GM10266 (cell line): ENCODE data around the gene PDZD11.

ENCODE experiments used
- DNase-seq: peaks from one replicate; pipeline ENCODE4 v3.0.0; 2012; ENCODE audit errors: extremely low spot score
- TF ChIP-seq, protein P1 (sequence below): IDR thresholded peaks from 2 replicates; pipeline ENCODE4 v1.5.1; 2012; ENCODE audit warnings: mild to moderate bottlenecking, low read depth; ENCODE audit not compliant: control insufficient read depth, insufficient read depth; ENCODE audit errors: missing control alignments

Gene PDZD11

DNA sequence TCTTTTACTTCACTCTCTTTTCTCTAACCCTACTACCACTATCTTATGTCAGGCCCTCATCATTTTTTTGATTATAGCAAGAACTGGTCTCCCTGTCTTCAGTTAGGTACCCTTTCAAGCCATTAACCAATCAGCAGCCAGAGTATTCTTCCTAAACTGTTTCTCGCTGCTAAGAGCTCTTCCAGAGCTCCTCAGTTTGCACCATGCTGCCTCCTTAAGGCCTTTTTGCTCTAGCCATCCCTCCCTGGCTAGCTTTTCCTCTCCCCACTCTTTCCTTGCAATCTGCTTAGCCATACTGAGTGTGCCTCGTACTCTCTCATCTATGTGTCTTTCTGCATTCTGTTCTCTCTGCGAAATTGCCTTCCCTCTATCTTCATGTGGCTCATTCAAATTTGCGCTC, 33.1 kb upstream of the PDZD11 start:
- TF ChIP-seq, protein P1, sequence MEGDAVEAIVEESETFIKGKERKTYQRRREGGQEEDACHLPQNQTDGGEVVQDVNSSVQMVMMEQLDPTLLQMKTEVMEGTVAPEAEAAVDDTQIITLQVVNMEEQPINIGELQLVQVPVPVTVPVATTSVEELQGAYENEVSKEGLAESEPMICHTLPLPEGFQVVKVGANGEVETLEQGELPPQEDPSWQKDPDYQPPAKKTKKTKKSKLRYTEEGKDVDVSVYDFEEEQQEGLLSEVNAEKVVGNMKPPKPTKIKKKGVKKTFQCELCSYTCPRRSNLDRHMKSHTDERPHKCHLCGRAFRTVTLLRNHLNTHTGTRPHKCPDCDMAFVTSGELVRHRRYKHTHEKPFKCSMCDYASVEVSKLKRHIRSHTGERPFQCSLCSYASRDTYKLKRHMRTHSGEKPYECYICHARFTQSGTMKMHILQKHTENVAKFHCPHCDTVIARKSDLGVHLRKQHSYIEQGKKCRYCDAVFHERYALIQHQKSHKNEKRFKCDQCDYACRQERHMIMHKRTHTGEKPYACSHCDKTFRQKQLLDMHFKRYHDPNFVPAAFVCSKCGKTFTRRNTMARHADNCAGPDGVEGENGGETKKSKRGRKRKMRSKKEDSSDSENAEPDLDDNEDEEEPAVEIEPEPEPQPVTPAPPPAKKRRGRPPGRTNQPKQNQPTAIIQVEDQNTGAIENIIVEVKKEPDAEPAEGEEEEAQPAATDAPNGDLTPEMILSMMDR: no peak
- DNase-seq: no peak

DNA sequence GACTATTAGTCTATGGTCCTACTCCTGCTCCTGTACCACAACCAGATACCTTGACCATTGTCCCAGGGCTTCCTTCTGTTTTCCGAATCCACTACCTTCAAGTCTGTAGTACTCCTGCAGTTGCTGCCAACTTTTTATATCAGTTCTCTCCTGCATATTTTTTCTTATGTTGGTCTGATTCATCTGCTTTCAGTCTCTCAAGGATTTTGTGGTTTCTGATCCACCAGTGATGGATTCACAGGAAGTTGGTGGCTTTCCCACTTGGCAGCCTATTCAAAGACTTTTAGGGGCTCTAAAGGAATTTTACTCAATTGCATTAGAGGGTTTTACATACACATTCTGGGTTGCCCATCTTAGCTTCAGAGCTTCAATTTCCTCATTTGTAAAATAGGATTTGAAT, 23.8 kb upstream of the PDZD11 start:
- DNase-seq: no peak
- TF ChIP-seq, protein P1: no peak

DNA sequence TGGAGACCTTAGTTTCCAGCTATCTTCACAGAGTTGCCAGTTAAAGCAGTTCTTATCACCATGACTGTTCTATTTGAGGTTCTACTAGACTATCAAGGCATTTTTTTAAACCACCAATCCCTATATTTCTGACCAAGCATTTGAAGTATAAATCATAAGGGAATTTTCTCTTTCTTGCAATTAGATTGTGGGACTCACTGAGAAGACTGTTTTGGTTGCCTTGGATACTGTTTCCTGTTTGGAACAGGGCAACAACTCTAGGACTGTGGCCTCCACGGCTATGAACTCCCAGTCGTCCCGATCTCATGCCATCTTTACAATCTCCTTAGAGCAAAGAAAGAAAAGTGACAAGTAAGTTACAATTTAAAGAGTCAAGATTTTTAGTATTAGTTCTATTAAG, 12.0 kb upstream of the PDZD11 start:
- DNase-seq: no peak
- TF ChIP-seq, protein P1: no peak

DNA sequence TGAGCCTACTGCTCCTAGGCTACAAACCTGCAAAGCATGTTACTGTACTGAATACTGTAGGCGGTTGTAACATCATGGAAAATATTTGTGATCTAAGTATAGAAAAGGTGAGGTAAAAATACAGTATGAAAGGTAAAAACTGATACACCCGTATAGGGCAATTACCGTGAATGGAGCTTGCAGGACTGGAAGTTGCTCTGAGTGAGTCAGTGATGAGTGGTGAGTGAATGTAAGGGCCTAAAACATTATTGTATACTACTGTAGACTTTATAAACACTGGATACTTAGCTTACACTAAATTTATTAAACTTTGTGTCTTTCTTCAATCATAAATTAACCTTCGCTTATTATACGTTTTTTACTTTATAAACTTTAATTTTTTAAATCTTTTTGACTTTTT, 3.9 kb upstream of the PDZD11 start:
- no peak for DNase-seq
- TF ChIP-seq, protein P1: no peak

DNA sequence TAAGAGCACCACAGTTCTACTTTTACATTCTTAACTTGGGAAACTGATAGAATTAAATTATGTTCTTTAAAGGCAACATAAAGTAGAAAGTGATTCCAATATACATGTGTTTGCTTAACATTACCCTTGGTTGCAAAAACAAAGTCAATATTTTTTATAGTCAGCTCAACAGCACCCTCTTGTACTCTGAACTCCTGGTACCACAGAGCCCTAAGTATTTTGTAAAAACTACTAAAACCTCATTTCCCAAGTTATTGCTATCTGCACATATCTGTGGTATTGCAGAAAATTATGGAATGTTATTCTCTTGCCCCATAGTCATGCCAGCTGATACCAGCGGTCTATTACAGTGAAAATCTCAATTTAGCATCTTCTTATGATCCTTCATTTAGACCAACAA, 3.1 kb upstream of the PDZD11 start:
- TF ChIP-seq, protein P1: no peak
- no peak for DNase-seq

DNA sequence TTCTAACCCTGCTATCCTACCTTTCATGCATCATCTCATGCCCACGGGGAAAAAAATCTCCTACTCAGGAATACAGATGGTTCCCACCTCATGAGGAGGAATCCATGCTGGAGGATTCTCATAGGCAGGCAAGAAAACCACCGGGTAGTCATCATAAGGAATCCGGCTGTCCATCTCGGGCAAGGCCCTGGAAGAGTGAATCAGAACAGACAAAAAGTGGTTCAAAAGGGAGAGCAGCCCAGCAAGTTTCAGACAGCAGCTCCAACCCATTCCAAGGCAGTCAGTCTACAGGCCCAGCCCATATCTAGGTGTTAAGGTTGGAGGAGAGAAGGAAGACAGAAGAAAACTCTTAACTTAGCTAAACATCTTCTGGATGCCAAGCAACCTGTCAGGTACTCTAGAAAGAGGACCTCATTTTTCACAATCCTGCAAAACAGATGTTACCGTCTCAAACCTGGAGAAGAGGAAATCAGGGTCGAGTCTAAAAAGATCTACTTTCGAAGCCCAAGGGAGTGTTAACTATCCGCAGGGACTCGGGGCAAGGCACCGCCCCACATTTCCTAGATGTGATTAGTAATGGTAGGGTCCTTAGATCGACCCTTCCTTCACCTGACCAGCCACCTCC, 447 bp downstream of the PDZD11 start:
- TF ChIP-seq, protein P1: no peak
- DNase-seq: no peak

DNA sequence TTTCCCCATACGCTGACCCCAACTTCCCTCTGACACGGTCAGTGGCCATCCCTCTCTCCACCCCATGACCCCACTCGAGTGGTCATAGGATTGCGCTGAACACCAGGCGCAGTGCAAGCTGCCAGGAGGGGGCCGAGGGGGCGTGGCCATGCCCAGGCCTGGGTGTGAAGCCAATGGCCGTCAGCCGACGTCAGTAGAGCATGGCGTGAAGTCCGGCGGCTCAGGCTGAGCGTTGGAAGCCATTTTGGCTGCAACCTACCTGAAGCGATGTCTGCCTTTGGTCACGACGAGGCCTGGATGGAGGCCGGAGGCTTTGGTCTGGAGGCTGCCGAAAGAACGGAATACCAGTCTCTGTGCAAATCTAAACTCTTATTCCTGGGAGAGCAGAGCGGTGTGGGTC, 7.8 kb downstream of the PDZD11 start, which contains the start of gene RAB41:
Gene RAB41, plus strand, starts transcription at position 222 of the 400 bp plus-strand sequence. Its CDS starts 46 bp downstream, at position 268.
- TF ChIP-seq, protein P1: no peak
- no peak for DNase-seq
